ENCODE results near the gene TDRD3. TPM values are rescaled to one million over a fixed set of nuclear protein-coding genes. Genes with fewer than 3 reads are reported as not detected.

The TDRD3 gene
- total RNA-seq, 2 donors from 2014 or later: 18.8 to 39.2 TPM

GRCh38 chr13:60386250-60386649, 10.8 kb upstream of the TDRD3 start:
- H3K27ac ChIP-seq: no peak overlapping the region
- no peaks in the 10 kb centered on the region for H3K9me3 ChIP-seq
- TF ChIP-seq, protein P1, sequence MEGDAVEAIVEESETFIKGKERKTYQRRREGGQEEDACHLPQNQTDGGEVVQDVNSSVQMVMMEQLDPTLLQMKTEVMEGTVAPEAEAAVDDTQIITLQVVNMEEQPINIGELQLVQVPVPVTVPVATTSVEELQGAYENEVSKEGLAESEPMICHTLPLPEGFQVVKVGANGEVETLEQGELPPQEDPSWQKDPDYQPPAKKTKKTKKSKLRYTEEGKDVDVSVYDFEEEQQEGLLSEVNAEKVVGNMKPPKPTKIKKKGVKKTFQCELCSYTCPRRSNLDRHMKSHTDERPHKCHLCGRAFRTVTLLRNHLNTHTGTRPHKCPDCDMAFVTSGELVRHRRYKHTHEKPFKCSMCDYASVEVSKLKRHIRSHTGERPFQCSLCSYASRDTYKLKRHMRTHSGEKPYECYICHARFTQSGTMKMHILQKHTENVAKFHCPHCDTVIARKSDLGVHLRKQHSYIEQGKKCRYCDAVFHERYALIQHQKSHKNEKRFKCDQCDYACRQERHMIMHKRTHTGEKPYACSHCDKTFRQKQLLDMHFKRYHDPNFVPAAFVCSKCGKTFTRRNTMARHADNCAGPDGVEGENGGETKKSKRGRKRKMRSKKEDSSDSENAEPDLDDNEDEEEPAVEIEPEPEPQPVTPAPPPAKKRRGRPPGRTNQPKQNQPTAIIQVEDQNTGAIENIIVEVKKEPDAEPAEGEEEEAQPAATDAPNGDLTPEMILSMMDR (IDR thresholded peaks at IDR 0.05): no peak
- H3K36me3 ChIP-seq: no peaks in the 10 kb centered on the region
- H3K27me3 ChIP-seq (replicated peaks; ENCODE audit: insufficient read depth): no peaks in the 10 kb centered on the region
- DNase-seq (ENCODE audit: low spot score) (no peak), ATAC-seq (ENCODE audit: insufficient number of reproducible peaks, low FRiP score, low read depth) (no peak)
- no peak overlapping the region for H3K4me3 ChIP-seq
- no peaks in the 10 kb centered on the region for H3K4me1 ChIP-seq (ENCODE audit: control insufficient read depth in 1 of 2, low read depth in 2 of 2)

DNA sequence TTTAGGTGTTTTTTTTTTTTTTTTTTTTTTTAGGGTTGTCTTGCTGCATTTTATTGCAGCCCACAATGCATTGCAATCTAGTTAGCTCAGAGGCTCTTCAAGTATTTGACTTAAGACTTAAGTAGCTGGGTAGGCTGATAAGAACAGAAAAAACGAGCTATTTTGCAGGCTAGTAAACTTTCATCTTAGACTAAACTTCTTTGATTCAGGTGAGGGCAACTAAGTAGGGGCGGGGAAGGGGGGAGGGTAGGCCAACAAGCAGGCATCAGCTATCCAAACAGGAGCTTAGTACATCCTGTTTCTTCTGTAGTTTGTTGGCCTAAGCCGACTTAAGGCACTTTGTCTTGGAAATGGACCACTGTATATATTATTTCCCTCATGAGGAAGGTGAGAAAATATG, 4.9 kb upstream of the TDRD3 start:
- Histone ChIP-seq H3K27ac (no peak overlapping the region), H3K27me3 (replicated peaks; ENCODE audit: insufficient read depth) (no peaks in the 10 kb centered on the region), H3K9me3 (no peaks in the 10 kb centered on the region), H3K36me3 (no peaks in the 10 kb centered on the region), H3K4me1 (ENCODE audit: control insufficient read depth in 1 of 2, low read depth in 2 of 2) (no peaks in the 10 kb centered on the region), H3K4me3 (no peak overlapping the region)
- DNase-seq (ENCODE audit: low spot score) (no peak), ATAC-seq (ENCODE audit: insufficient number of reproducible peaks, low FRiP score, low read depth) (no peak)
- TF ChIP-seq, protein P1 (IDR thresholded peaks at IDR 0.05): no peak

DNA sequence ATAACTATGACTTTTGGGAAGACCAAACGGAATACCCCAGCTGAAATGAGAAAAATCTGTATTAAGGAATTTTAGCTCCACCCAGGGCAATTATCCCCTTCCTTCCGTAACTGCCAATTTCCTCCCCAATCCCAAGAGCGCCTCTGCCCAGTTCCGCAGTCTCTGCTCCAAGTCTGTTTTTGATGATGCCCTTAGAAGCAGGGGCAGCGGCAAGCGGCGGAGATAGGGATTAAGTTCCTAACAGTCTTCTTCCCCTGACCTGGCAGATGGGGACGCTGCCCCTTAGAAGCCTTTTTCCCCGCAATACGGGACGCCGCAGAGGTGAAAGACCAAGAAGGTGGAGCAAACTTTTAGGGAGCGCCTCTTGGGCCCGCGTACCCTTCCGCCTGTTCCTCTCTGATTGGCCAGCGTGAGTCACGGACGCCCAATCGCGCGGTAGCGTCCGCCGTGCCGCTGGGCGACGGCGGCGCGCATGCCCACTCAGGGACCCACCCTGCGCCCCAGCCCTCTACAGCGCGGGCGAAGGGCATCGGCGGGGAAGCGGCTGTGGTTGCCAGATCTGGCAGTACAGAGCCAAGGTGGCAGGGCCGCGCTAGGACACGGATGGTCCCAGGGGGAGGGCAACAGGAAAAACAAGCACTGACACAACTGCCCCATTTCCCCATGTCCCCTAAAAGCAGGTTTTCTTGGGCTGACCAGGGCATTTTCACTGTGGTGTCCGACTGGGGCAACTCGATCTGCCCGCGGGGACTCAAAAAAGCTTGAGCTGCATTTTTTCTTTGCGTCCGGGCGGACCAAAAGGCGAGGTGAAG, 843 bp upstream of the TDRD3 start:
- peak overlapping the region; percentile 91 to 96 for H3K27ac ChIP-seq
- H3K27me3 ChIP-seq (replicated peaks; ENCODE audit: insufficient read depth): no peaks in the 10 kb centered on the region
- H3K4me1 ChIP-seq (ENCODE audit: control insufficient read depth in 1 of 2, low read depth in 2 of 2): peaks cover 12 to 25% of the 10 kb centered on the region in 2 donors
- peak; percentile 51 for DNase-seq (ENCODE audit: low spot score)
- no peaks in the 10 kb centered on the region for H3K9me3 ChIP-seq
- H3K4me3 ChIP-seq: peak overlapping the region; percentile 85
- ATAC-seq (ENCODE audit: insufficient number of reproducible peaks, low FRiP score, low read depth): peak; percentile 94
- TF ChIP-seq, protein P1 (IDR thresholded peaks at IDR 0.05): no peak
- no peaks in the 10 kb centered on the region for H3K36me3 ChIP-seq

- Histone ChIP-seq H3K4me1 (ENCODE audit: control insufficient read depth in 1 of 2, low read depth in 2 of 2) (peaks cover 12 to 25% of the 10 kb centered on the region in 2 donors), H3K4me3 (peak overlapping the region; percentile 85), H3K36me3 (no peaks in the 10 kb centered on the region), H3K27ac (peak overlapping the region; percentile 91 to 96), H3K9me3 (no peaks in the 10 kb centered on the region), H3K27me3 (replicated peaks; ENCODE audit: insufficient read depth) (no peaks in the 10 kb centered on the region)
- DNase-seq (ENCODE audit: low spot score): no peak
- ATAC-seq (ENCODE audit: insufficient number of reproducible peaks, low FRiP score, low read depth): no peak
- TF ChIP-seq, protein P1 (IDR thresholded peaks at IDR 0.05): no peak
These were observed 821 bp downstream of the TDRD3 start for GRCh38 chr13:60397704-60398378.

DNA sequence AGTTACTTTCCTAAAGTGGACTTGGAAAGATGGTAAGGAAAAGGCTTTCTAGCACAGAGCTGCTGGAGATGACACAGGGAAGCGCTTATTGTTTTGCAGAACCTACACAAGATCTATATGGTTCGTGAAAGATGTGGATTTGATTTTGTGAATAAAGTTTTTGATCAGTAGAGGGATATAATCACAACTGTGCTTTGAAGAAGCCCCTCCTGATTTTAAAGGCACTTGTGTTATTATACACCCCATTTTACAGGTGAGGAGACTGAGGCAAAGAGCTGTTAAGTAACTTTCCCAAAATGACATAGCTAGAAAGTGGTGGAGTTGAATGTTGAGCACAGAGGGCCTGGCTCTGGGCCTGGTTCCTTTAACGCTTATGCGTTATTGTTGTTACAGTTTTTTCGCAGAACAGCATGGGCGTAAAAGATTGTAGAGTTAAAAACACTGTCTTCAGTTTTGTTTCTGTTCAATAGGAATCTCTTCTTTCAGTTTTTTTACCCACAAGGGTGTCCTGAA, 1.4 kb downstream of the TDRD3 start:
- no peaks in the 10 kb centered on the region for H3K27me3 ChIP-seq (replicated peaks; ENCODE audit: insufficient read depth)
- H3K9me3 ChIP-seq: no peaks in the 10 kb centered on the region
- ATAC-seq (ENCODE audit: insufficient number of reproducible peaks, low FRiP score, low read depth): no peak
- no peak for DNase-seq (ENCODE audit: low spot score)
- peak overlapping the region; percentile 91 to 96 for H3K27ac ChIP-seq
- H3K36me3 ChIP-seq: no peaks in the 10 kb centered on the region
- peak overlapping the region; percentile 85 for H3K4me3 ChIP-seq
- H3K4me1 ChIP-seq (ENCODE audit: control insufficient read depth in 1 of 2, low read depth in 2 of 2): peaks cover 12 to 25% of the 10 kb centered on the region in 2 donors
- TF ChIP-seq, protein P1 (IDR thresholded peaks at IDR 0.05): no peak
